ENCODE measurements around the gene TMX3. TPM values are rescaled to one million over a fixed set of nuclear protein-coding genes. Genes with fewer than 3 reads are reported as not detected.

The TMX3 gene
- polyA plus RNA-seq, 1 experiment, result 30.3 TPM

DNA sequence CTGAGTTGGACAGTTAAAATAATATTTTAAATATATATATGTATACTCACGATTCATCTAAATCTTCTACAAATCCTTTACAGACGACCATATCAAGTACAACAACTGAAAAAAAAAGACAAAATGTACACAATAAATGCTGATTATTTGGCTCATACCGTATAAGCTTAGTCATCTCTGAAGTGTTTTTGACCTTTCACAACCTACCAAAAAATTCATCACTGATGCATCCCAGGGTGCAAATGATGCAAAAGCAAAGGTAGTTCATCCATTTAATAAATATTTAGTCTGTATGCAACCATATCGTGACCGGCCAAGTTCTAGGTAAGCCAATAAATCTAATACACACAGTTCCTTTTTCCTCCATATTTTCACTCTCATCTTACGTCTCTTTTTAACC is 1.1 kb downstream of the TMX3 start:
- POLR2A ChIA-PET, result interaction anchor here (0.6 to 0.7 kb wide), 2 partner anchors 35 to 854 kb away, joined by 3 to 4 read pairs; no protein-coding TSS in a partner anchor
- CTCF ChIA-PET, result interaction anchor here (1.3 kb wide), 1 partner anchor 129 kb away, joined by 3 read pairs; no protein-coding TSS in a partner anchor
- Histone ChIP-seq H3K4me3 (ENCODE audit: low read depth, low read length) (peak overlapping the region; percentile 84), H3K27me3 (ENCODE audit: control insufficient read depth, insufficient read depth, low read length) (no peaks in the 10 kb centered on the region), H3K36me3 (ENCODE audit: control insufficient read depth, insufficient read depth, low read length) (peaks cover 5% of the 10 kb centered on the region)
- TF ChIP-seq, protein P1, sequence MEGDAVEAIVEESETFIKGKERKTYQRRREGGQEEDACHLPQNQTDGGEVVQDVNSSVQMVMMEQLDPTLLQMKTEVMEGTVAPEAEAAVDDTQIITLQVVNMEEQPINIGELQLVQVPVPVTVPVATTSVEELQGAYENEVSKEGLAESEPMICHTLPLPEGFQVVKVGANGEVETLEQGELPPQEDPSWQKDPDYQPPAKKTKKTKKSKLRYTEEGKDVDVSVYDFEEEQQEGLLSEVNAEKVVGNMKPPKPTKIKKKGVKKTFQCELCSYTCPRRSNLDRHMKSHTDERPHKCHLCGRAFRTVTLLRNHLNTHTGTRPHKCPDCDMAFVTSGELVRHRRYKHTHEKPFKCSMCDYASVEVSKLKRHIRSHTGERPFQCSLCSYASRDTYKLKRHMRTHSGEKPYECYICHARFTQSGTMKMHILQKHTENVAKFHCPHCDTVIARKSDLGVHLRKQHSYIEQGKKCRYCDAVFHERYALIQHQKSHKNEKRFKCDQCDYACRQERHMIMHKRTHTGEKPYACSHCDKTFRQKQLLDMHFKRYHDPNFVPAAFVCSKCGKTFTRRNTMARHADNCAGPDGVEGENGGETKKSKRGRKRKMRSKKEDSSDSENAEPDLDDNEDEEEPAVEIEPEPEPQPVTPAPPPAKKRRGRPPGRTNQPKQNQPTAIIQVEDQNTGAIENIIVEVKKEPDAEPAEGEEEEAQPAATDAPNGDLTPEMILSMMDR (IDR thresholded peaks at IDR 0.05; ENCODE audit: insufficient read depth, low read depth, low read length), result no peak
- DNase-seq (ENCODE audit: low read depth), result no peak

DNA sequence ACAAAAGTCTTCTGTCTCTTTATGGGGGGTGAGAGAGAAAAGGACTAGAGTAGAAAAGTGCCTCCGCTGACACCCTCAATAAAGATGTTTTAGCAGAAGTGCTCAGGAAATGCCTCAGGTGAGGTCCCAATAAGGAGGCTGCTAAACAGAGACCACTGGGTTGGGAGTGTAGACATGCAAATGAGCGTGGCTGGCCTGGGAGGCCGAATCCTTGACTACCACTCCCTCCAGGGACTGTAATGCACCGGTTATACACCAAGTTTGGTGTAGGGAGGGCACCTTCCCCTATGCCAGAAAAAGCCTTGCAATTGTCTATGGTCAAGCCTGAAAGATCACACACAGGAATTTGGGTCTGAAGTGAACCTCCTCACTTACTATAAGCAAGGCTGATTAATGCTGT is 1.8 kb downstream of the TMX3 start:
- no peak overlapping the region for H3K4me3 ChIP-seq (ENCODE audit: low read depth, low read length)
- CTCF ChIA-PET, result interaction anchor here (0.6 kb wide), 1 partner anchor 53 kb away, joined by 4 read pairs; no protein-coding TSS in a partner anchor
- H3K36me3 ChIP-seq (ENCODE audit: control insufficient read depth, insufficient read depth, low read length), result peaks cover 5% of the 10 kb centered on the region
- DNase-seq (ENCODE audit: low read depth), result no peak
- H3K27me3 ChIP-seq (ENCODE audit: control insufficient read depth, insufficient read depth, low read length), result no peaks in the 10 kb centered on the region
- TF ChIP-seq, protein P1 (IDR thresholded peaks at IDR 0.05; ENCODE audit: insufficient read depth, low read depth, low read length), result no peak
- POLR2A ChIA-PET, result interaction anchor here (0.6 kb wide), 1 partner anchor 35 kb away, joined by 3 read pairs; no protein-coding TSS in a partner anchor

GRCh38 chr18:68707646-68708045 is 7.3 kb downstream of the TMX3 start:
- TF ChIP-seq, protein P1 (IDR thresholded peaks at IDR 0.05; ENCODE audit: insufficient read depth, low read depth, low read length), result no peak
- ChIA-PET POLR2A (no interaction called here), CTCF (no interaction called here)
- peaks cover 6% of the 10 kb centered on the region for H3K36me3 ChIP-seq (ENCODE audit: control insufficient read depth, insufficient read depth, low read length)
- no peaks in the 10 kb centered on the region for H3K27me3 ChIP-seq (ENCODE audit: control insufficient read depth, insufficient read depth, low read length)
- no peak for DNase-seq (ENCODE audit: low read depth)
- no peak overlapping the region for H3K4me3 ChIP-seq (ENCODE audit: low read depth, low read length)

- TF ChIP-seq, protein P1 (IDR thresholded peaks at IDR 0.05; ENCODE audit: insufficient read depth, low read depth, low read length), result no peak
- no peak for DNase-seq (ENCODE audit: low read depth)
- Histone ChIP-seq H3K27me3 (ENCODE audit: control insufficient read depth, insufficient read depth, low read length) (no peaks in the 10 kb centered on the region), H3K4me3 (ENCODE audit: low read depth, low read length) (no peak overlapping the region), H3K36me3 (ENCODE audit: control insufficient read depth, insufficient read depth, low read length) (peaks cover 1% of the 10 kb centered on the region; the same call in 1 of the 2 replicates)
- ChIA-PET POLR2A (no interaction called here), CTCF (interaction anchor here (1.3 kb wide), 1 partner anchor 1490 kb away, joined by 3 read pairs; no protein-coding TSS in a partner anchor)
Observed at GRCh38 chr18:68705119-68705518, 9.8 kb downstream of the TMX3 start.

DNA sequence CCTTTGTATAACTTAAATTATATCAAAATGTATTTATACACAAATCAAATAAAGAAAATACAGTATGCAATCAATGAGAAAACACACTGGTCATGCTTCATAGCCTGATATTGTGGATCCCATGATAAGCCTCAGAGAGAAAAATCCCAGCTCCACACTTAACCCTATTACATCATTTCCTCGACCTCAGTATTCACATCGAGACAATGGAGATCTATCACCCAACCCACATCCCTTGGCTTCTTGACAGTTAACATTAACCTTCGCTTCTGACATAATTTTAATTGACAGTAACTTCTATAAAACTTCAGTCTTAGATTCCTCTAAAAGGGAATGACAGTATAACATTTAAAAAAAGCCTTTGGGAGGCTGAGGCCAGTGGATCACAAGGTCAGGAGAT is 11.6 kb downstream of the TMX3 start:
- Histone ChIP-seq H3K4me3 (ENCODE audit: low read depth, low read length) (no peak overlapping the region), H3K27me3 (ENCODE audit: control insufficient read depth, insufficient read depth, low read length) (no peaks in the 10 kb centered on the region), H3K36me3 (ENCODE audit: control insufficient read depth, insufficient read depth, low read length) (peaks cover 1% of the 10 kb centered on the region; the same call in 1 of the 2 replicates)
- TF ChIP-seq, protein P1 (IDR thresholded peaks at IDR 0.05; ENCODE audit: insufficient read depth, low read depth, low read length), result no peak
- ChIA-PET CTCF (no interaction called here), POLR2A (no interaction called here)
- no peak for DNase-seq (ENCODE audit: low read depth)

All from BJ (cell line).